ENCODE measurements around the gene GRK2.
"Not testable (repeated sequence)": the region's sequence is repeated elsewhere in the genome, so short reads cannot be mapped to it uniquely, and the experiment has no call there.

GRK2 gene

GRCh38 chr11:67266449-67267187 is at the start of gene GRK2:
GRK2 (plus strand) TSS chr11:67266473; CDS start chr11:67266700, 227 bp downstream.
- DNase-seq: peak in 1 of 2 experiments; percentile 67

- no peak for DNase-seq
These were observed 38.5 kb upstream of the GRK2 start for GRCh38 chr11:67227726-67228125.

DNA sequence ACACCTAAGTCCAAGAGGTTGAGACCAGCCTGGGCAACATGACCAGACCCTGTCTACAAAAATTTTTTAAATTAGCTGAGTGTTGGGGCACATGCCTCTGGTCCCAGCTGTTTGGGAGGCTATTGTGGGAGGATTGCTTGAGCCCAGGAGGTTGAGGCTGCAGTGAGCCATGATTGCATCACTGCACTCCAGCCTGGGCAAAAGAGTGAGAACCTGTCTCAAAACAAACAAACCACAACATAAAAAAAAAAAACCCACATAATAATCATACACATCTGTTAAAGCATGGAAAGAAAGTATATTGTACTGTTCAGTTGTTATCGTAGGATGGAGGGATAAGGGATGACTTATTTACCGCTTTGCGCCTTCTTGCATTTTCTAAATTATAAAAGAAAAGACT is 35.9 kb upstream of the GRK2 start:
- no peak for DNase-seq

DNA sequence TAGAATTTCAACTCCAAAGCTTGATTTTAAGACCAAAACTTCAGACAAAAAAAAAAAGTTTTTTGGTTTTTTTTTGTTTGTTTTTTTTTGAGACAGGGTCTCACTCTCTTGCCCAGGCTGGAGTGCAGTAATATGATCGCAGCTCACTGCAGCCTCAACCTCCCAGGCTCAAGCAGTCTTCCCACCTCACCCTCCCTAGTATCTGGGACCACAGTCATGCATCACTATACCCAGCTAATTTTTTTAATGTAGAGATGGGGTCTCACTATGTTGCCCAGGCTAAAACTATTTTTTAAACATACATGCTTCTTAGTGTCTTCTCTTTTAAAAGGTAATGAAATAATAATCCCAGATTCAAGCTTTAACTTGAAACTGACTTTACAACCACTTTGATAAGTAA is 35.4 kb upstream of the GRK2 start:
- no peak for DNase-seq

DNA sequence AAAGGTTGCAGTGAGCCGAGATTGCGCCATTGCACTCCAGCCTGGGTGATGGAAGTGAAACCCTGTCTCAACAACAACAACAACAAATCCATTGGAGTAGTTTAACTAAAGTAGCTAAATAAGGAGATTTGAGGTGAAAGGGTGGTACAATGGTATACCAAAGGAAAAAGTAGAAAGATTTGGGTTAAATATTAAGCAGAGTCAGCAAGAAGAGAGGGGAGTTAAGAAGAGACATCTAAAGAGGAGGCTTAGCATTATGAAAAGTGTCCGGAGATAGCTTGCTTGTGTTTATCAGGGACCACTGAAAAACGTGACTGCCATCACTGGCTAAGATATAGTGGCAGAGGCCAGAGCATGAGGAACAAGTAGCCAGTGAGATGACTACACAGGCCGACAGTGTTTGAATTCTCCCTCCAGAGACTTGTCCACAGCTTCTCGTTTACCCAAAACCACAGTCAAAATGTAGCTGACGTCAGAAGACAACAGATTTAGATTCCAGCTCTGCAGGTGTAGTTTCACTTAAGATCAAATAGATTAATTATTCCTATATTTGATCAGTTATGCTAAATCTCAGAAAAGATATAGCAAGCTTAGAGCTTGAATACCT is 32.6 kb upstream of the GRK2 start:
- DNase-seq: no peak

GRCh38 chr11:67234571-67234970 is 31.7 kb upstream of the GRK2 start:
- DNase-seq: not testable (repeated sequence)

- DNase-seq: no peak
These were observed 28.7 kb upstream of the GRK2 start for GRCh38 chr11:67237574-67237973.

DNA sequence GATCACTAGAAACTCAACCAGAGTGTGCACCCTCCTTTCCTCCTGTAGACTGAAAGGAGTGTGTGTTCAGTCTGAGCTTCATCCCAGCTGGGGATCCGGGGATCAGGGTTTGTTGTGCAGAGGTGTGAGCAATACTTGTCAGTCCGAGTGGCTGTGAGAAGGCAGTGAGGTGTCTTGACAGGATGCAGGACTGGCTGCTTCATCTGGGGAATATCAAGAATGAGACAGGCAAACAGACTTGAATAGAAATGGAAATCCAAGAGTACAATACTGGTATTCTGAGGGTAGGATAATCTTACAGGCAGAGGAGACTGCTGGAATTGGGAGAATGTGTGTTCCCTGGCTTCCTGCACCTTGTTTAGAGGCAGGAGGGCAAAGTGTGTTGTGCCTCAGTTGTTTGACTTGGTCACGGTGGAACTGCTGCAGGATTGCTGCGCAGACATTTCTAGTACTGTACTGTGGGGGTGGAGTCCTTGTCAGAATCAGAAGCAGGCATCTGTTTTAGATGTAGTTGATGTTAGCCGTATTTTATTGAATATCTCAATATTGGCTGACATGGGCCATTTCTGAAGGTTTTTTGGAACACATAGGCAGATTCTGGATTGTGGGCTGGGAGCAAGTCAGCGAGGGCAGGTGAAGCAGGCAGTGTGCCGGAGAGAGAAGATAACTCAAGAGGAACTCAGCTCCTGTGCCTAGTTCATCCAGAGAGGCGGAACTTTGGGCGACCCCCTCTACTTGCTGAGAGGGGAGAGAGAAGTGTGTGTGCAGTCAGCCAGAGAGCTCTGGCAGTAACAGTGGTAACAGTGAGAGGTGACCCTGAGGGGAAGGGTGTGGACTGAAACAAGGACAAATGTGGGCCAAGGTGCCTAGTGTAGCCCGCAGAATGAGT is 27.1 kb upstream of the GRK2 start:
- no peak for DNase-seq

GRCh38 chr11:67239783-67240575 is 26.3 kb upstream of the GRK2 start:
- peak; percentile 95 to 97 for DNase-seq

GRCh38 chr11:67240576-67241389 is 25.5 kb upstream of the GRK2 start:
- peak; percentile 29 to 45 for DNase-seq

- no peak for DNase-seq
These were observed 23.7 kb upstream of the GRK2 start for GRCh38 chr11:67242548-67242947.

GRCh38 chr11:67243051-67243450 is 23.2 kb upstream of the GRK2 start:
- DNase-seq: no peak

DNA sequence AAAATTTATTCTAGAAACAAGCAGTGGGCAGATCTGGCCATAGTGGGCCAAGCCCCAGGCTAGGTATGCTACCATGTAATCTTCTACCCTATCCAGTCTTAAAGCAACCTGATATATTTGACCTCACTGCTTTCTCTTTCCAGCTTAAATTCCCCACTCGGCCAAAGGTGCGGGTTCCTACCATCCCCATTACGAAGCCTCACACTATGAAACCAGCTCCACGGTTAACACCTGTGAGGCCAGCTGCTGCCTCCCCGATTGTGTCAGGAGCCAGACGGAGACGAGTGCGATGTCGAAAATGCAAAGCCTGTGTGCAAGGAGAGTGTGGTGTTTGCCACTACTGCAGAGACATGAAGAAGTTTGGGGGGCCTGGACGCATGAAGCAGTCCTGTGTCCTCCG is 21.2 kb upstream of the GRK2 start:
- DNase-seq: no peak

- DNase-seq: no peak
These were observed 18.2 kb upstream of the GRK2 start for GRCh38 chr11:67247946-67248550.

- DNase-seq: no peak
These were observed 17.6 kb upstream of the GRK2 start for GRCh38 chr11:67248653-67249052.

GRCh38 chr11:67250059-67251043 is 15.9 kb upstream of the GRK2 start:
- no peak for DNase-seq

GRCh38 chr11:67251841-67252240 is 14.4 kb upstream of the GRK2 start:
- DNase-seq: no peak

DNA sequence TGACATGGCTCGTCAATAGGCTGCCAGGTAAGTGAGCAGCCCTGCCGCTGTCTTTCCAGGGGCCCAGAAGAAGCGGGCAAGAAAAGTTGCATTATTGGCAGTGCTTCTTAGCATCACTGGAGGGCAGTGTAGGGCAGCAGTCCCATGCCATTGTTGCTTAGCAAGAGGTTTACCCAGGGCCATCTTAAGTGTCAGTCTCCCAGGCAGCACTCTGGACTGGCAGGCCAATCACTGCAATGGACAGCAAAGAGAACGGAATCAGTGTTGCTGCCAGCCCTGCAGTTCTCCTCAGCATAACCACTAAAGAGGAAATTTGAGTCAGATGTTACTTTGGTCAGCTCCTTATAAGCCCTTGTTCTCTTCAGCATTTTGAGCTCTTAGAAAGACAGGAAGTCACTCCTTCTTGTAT is 13.4 kb upstream of the GRK2 start:
- no peak for DNase-seq

GRCh38 chr11:67253872-67254624 is 12.2 kb upstream of the GRK2 start:
- DNase-seq: no peak

Measured in NCI-H446 (cell line).